NCI-H187 (cell line): ENCODE data around the gene CBARP.

Experiments
- DNase-seq, 2 experiments: peaks; one replicate each; lab custom pipeline; 2025; lab: John Stamatoyannopoulos, UW

Gene CBARP

GRCh38 chr19:1237754-1238368 lies at the start of gene CBARP:
TSS of gene CBARP (minus strand) at chr19:1238005. CDS start at chr19:1236100, 1,905 bp downstream.
- no peak for DNase-seq

GRCh38 chr19:1286487-1287353 lies 48.9 kb upstream of the CBARP start:
- no peak for DNase-seq

- no peak for DNase-seq
Observed at GRCh38 chr19:1285737-1286360, 48.0 kb upstream of the CBARP start, which contains the start of gene EFNA2. TSS of gene EFNA2 (plus strand) at chr19:1285873. CDS start at chr19:1286169, 296 bp downstream.

GRCh38 chr19:1284979-1285736 lies 47.4 kb upstream of the CBARP start:
- no peak for DNase-seq

GRCh38 chr19:1284293-1284978 lies 46.6 kb upstream of the CBARP start:
- no peak for DNase-seq

GRCh38 chr19:1283917-1284292 lies 46.1 kb upstream of the CBARP start:
- no peak for DNase-seq

- DNase-seq = no peak
Observed at GRCh38 chr19:1283207-1283916, 45.6 kb upstream of the CBARP start.

- DNase-seq = no peak
Observed at GRCh38 chr19:1282588-1283206, 44.9 kb upstream of the CBARP start.

GRCh38 chr19:1281569-1282287 lies 43.9 kb upstream of the CBARP start:
- no peak for DNase-seq

- DNase-seq = no peak
Observed at GRCh38 chr19:1280636-1281568, 43.1 kb upstream of the CBARP start.

- peak; percentile 56 to 84 for DNase-seq
Observed at GRCh38 chr19:1279782-1280341, 42.1 kb upstream of the CBARP start.

GRCh38 chr19:1278713-1279660 lies 41.2 kb upstream of the CBARP start:
- no peak for DNase-seq

- DNase-seq = no peak
Observed at GRCh38 chr19:1278074-1278473, 40.3 kb upstream of the CBARP start.

GRCh38 chr19:1277061-1277460 lies 39.3 kb upstream of the CBARP start:
- no peak for DNase-seq

- DNase-seq = no peak
Observed at GRCh38 chr19:1276628-1277022, 38.8 kb upstream of the CBARP start.

- DNase-seq = no peak
Observed at GRCh38 chr19:1275976-1276627, 38.3 kb upstream of the CBARP start.
